Breast epithelium (tissue), 3 donors: ENCODE data around the gene CDS1.

ENCODE experiments used
- CTCF ChIP-seq, 3 donors: fragments of 450-650 bp; IDR thresholded peaks; one replicate each; pipeline ENCODE4 v1.5.1; 2016 to 2017; ENCODE audit warnings: antibody characterized with exemption in 3 of 3, mild to moderate bottlenecking in 3 of 3, moderate library complexity in 3 of 3
- POLR2A ChIP-seq: fragments of 450-650 bp; IDR thresholded peaks from one replicate; pipeline ENCODE4 v1.6.1; 2016; ENCODE audit warnings: antibody characterized with exemption, mild to moderate bottlenecking, moderate library complexity
- POLR2AphosphoS5 ChIP-seq, 3 donors: sonication (generic); formaldehyde crosslinking; IDR thresholded peaks; one replicate each; pipeline ENCODE4 v1.6.1; 2017; ENCODE audit warnings: antibody characterized with exemption in 3 of 3

DNA sequence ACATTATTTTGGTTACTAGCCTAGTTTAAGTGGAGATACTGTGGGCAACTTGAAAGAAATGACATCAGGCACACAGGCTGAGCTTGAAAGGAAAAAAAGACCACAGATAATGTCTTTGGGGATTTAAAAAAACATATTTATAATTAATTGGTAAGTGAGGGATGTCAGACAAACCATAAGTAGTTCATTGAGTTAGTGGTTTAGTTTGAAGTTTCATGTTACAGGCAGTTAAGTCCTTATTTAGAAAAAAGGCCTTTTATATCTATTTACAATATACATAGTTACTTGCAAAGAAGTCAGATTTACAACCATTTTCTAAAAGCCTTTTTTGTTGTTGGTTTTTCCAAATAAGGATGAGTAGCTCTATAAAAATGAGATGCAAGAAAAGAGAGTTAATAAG lies 89.2 kb downstream of the CDS1 start:
- TF ChIP-seq CTCF (IDR thresholded peaks at IDR 0.05) (no peak), POLR2A (no peak), POLR2AphosphoS5 (IDR thresholded peaks at IDR 0.05) (no peak)
